Stimulated activated naive CD8-positive, alpha-beta T cell treated with anti-CD3 and anti-CD28 coated beads, Interleukin-15, Interleukin-2, amounts not matched to agents 100 U/mL and 50 U/mL, for 24 hours (primary cell): Measurements from ENCODE around the gene AKR1B15.

Experiments used
- ATAC-seq: fragments of 150-1000 bp; cut with Tn5 transposase; one replicate; pipeline ENCODE4 v1.10.0; 2021
- DNase-seq: peaks from one replicate; pipeline ENCODE4 v3.0.0; 2021

Gene AKR1B15

GRCh38 chr7:134618756-134619530 is 70.0 kb downstream of the AKR1B15 start:
- DNase-seq = no peak

GRCh38 chr7:134619627-134620331 is 70.9 kb downstream of the AKR1B15 start:
- no peak for ATAC-seq
- DNase-seq = no peak

More at GRCh38 chr7:134618756-134619530, 70.0 kb downstream of the AKR1B15 start:
- ATAC-seq = no peak

- no peak for DNase-seq
- no peak for ATAC-seq
Observed at GRCh38 chr7:134622303-134622995, 73.5 kb downstream of the AKR1B15 start.

- ATAC-seq (no peak), DNase-seq (no peak)
Observed at GRCh38 chr7:134623193-134623592, 74.3 kb downstream of the AKR1B15 start.

- no peak for ATAC-seq
- DNase-seq = no peak
Observed at GRCh38 chr7:134625550-134625949, 76.6 kb downstream of the AKR1B15 start.

GRCh38 chr7:134627109-134627774 is 78.3 kb downstream of the AKR1B15 start:
- no peak for DNase-seq
- ATAC-seq = no peak

- ATAC-seq (no peak), DNase-seq (no peak)
Observed at GRCh38 chr7:134627775-134628153, 78.9 kb downstream of the AKR1B15 start.

GRCh38 chr7:134629445-134629844 is 80.5 kb downstream of the AKR1B15 start:
- no peak for DNase-seq
- ATAC-seq = no peak
